ENCODE measurements around the gene MICU1.

The MICU1 gene

DNA sequence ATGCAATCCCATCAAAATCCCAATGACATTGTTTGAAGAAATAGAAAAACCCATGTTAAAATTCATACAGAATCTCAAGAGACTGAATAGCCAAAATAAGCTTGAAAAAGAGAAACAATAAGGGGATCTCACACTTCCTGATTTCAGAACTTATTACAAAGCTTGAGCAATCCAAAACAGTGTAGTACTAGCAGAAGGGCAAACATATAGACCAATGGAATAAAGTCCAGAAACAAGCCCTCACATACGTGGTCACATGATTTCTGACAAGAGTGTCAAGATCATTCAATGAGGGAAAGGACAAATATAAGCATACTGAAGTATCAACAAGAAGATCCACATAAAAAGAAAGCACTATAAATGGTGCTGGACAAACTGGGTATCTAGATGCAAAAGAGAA lies 31.9 kb downstream of the MICU1 start:
- Histone ChIP-seq H3K27me3 (replicated peaks; ENCODE audit: control insufficient read depth, insufficient read depth, low read length) (no peaks in the 10 kb centered on the region), H3K4me3 (replicated peaks; ENCODE audit: low read depth, low read length) (no peak overlapping the region), H3K36me3 (ENCODE audit: control insufficient read depth, insufficient read depth, low read length) (no peaks in the 10 kb centered on the region)
- no peak for DNase-seq (ENCODE audit: extremely low read depth, insufficient read length)
- TF ChIP-seq, protein P1, sequence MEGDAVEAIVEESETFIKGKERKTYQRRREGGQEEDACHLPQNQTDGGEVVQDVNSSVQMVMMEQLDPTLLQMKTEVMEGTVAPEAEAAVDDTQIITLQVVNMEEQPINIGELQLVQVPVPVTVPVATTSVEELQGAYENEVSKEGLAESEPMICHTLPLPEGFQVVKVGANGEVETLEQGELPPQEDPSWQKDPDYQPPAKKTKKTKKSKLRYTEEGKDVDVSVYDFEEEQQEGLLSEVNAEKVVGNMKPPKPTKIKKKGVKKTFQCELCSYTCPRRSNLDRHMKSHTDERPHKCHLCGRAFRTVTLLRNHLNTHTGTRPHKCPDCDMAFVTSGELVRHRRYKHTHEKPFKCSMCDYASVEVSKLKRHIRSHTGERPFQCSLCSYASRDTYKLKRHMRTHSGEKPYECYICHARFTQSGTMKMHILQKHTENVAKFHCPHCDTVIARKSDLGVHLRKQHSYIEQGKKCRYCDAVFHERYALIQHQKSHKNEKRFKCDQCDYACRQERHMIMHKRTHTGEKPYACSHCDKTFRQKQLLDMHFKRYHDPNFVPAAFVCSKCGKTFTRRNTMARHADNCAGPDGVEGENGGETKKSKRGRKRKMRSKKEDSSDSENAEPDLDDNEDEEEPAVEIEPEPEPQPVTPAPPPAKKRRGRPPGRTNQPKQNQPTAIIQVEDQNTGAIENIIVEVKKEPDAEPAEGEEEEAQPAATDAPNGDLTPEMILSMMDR (IDR thresholded peaks at IDR 0.05; ENCODE audit: insufficient read depth, low read length, poor library complexity, severe bottlenecking), result no peak

DNA sequence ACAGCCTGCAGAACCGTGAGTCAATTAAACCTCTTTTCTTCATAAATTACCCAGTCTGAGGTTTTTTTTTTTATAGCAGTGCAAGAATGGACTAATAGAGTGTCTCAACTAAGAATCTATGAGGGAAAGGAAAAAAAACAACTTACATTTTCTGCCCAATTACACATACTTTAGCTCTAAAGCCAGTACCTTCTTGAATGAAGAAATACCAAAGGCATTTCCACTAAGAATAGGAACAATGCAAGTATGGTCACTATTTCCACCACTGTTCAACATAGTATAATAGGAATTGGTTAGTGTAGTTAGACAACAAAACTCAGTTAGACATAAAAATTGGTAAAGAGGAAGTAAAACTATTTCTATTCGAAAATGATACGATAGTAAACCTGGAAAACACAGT lies 37.6 kb downstream of the MICU1 start:
- no peaks in the 10 kb centered on the region for H3K36me3 ChIP-seq (ENCODE audit: control insufficient read depth, insufficient read depth, low read length)
- no peaks in the 10 kb centered on the region for H3K27me3 ChIP-seq (replicated peaks; ENCODE audit: control insufficient read depth, insufficient read depth, low read length)
- H3K4me3 ChIP-seq (replicated peaks; ENCODE audit: low read depth, low read length), result no peak overlapping the region
- TF ChIP-seq, protein P1 (IDR thresholded peaks at IDR 0.05; ENCODE audit: insufficient read depth, low read length, poor library complexity, severe bottlenecking), result no peak
- DNase-seq (ENCODE audit: extremely low read depth, insufficient read length), result no peak

DNA sequence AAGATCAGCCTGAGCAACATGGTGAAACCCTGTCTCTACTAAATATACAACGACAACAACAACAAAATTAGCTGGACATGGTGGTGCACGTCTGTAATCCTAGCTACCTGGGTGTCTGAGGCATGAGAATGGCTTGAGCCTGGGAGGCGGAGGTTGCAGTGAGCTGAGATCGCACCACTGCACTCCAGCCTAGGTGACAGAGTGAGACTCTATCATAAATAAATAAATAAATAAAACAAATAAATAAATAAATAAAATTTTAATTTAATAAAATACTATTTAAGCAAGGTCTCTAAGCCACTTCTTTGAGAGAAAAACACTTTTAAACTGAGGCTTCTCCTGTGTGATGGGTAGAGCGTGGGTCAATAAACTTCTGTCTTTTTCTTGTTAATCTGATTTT lies 38.3 kb downstream of the MICU1 start:
- no peaks in the 10 kb centered on the region for H3K27me3 ChIP-seq (replicated peaks; ENCODE audit: control insufficient read depth, insufficient read depth, low read length)
- TF ChIP-seq, protein P1 (IDR thresholded peaks at IDR 0.05; ENCODE audit: insufficient read depth, low read length, poor library complexity, severe bottlenecking), result no peak
- H3K4me3 ChIP-seq (replicated peaks; ENCODE audit: low read depth, low read length), result no peak overlapping the region
- no peak for DNase-seq (ENCODE audit: extremely low read depth, insufficient read length)
- no peaks in the 10 kb centered on the region for H3K36me3 ChIP-seq (ENCODE audit: control insufficient read depth, insufficient read depth, low read length)

DNA sequence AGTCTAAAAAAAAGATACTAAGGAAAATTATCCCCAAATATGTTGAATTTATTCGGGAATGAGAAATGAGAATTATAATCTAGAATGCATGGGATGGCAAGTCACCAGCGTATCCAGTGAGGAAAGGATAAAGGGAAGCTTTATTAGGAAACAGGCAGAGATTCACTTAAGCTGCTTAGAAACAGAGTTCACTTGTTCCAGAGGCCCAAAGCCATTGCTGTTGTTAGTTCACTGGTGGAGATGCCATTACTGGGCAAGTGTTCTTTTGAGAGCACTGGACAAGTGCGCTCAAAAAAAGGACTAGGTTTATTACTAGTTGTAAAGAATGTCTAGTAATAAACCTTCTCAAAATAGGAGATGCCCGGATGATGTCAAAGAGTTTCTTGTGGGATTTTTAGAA lies 51.2 kb downstream of the MICU1 start:
- no peaks in the 10 kb centered on the region for H3K36me3 ChIP-seq (ENCODE audit: control insufficient read depth, insufficient read depth, low read length)
- no peak for DNase-seq (ENCODE audit: extremely low read depth, insufficient read length)
- no peak overlapping the region for H3K4me3 ChIP-seq (replicated peaks; ENCODE audit: low read depth, low read length)
- TF ChIP-seq, protein P1 (IDR thresholded peaks at IDR 0.05; ENCODE audit: insufficient read depth, low read length, poor library complexity, severe bottlenecking), result no peak
- no peaks in the 10 kb centered on the region for H3K27me3 ChIP-seq (replicated peaks; ENCODE audit: control insufficient read depth, insufficient read depth, low read length)

DNA sequence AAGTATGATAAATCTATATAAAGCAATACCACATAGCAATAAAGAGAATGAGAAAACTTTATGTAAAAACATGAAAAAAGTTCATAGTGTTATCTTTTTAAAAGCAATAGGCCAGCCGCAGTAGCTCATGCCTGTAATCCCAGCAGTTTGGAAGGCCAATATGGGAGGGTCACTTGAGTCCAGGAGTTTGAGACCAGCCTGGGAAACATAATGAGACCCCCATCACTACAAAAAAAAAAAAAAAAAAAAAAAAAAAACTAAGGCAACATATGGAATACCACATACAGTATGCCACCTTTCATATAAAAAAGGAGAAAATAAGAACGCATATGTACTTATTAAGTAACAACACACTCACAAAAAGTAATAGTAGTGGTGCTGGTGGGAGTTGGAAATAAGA lies 52.8 kb downstream of the MICU1 start:
- H3K4me3 ChIP-seq (replicated peaks; ENCODE audit: low read depth, low read length), result no peak overlapping the region
- H3K36me3 ChIP-seq (ENCODE audit: control insufficient read depth, insufficient read depth, low read length), result no peaks in the 10 kb centered on the region
- DNase-seq (ENCODE audit: extremely low read depth, insufficient read length), result no peak
- TF ChIP-seq, protein P1 (IDR thresholded peaks at IDR 0.05; ENCODE audit: insufficient read depth, low read length, poor library complexity, severe bottlenecking), result no peak
- no peaks in the 10 kb centered on the region for H3K27me3 ChIP-seq (replicated peaks; ENCODE audit: control insufficient read depth, insufficient read depth, low read length)

Measured in GM06990 (cell line).